ENCODE measurements around the gene FNDC3B. TPM values are rescaled to one million over a fixed set of nuclear protein-coding genes. Genes with fewer than 3 reads are reported as not detected.

The FNDC3B gene
- total and polyA plus RNA-seq, 2 donors (not counting 3 experiments of a cell fraction or from before 2014, with no cell fraction given) = 91.6 to 295 TPM

GRCh38 chr3:172066880-172067796, 27.8 kb downstream of the FNDC3B start:
- BruUV-seq (replicated peaks) = TSS peak; percentile 31
- H3K27ac ChIP-seq (ENCODE audit: insufficient read depth, low read depth, low read length) = peak overlapping the region; percentile 67
- peak overlapping the region in 1 of 3 experiments; percentile 10 for H3K4me3 ChIP-seq (replicated peaks in 1 of 3; ENCODE audit: insufficient read depth in 1 of 3, low read depth in 1 of 3, low read length in 3 of 3)
- dilution Hi-C loops (cut with MboI; ENCODE audit: extremely low pct_ligation_motif_present, low sequenced_read_pairs) = no loop called here
- CTCF ChIA-PET = interaction anchor here (0.8 to 2.6 kb wide), 6 partner anchors 10 to 275 kb away, joined by 3 to 7 read pairs (median 4); partner anchors contain the start of gene FNDC3B
- TF ChIP-seq POLR2A (IDR thresholded peaks at IDR 0.05; ENCODE audit: low read depth, low read length) = peak; percentile 31
- TF ChIP-seq GATA2 (IDR thresholded peaks at IDR 0.05; ENCODE audit: insufficient read depth, insufficient read length, low read depth, low read length) = no peak
- H3K36me3 ChIP-seq (ENCODE audit: control insufficient read depth in 2 of 2, extremely low read depth in 1 of 2, insufficient read depth in 2 of 2, low read length in 2 of 2) = peaks cover 0 to 9% of the 10 kb centered on the region in 2 experiments
- POLR2A ChIA-PET = interaction anchor here (0.6 to 1.4 kb wide), 4 partner anchors 19 to 60 kb away, joined by 3 to 5 read pairs (median 4); partner anchors contain the start of gene FNDC3B
- H3K4me2 ChIP-seq (ENCODE audit: insufficient read depth, low read length) = peak overlapping the region; percentile 60
- H3K9me3 ChIP-seq (replicated peaks; ENCODE audit: control insufficient read depth, insufficient read depth, low read length) = no peaks in the 10 kb centered on the region
- peak overlapping the region; percentile 30 for H3K9ac ChIP-seq (replicated peaks; ENCODE audit: extremely low read depth, insufficient read depth, low read length)
- intact Hi-C loops (cut with micrococcal nuclease) = loop anchor here (2.0 to 10.0 kb wide), 2 partner anchors 74 to 422 kb away; no protein-coding TSS in a partner anchor
- peaks cover 15% of the 10 kb centered on the region for H4K20me1 ChIP-seq (replicated peaks; ENCODE audit: control insufficient read depth, extremely low read depth, insufficient read depth, low read length)
- H3K79me2 ChIP-seq (ENCODE audit: control insufficient read depth, insufficient read depth, low read length) = peaks cover 96% of the 10 kb centered on the region
- FAIRE-seq (no peak), DNase-seq (ENCODE audit: low read depth, low spot score) (no peak)
- H3K27me3 ChIP-seq (ENCODE audit: control insufficient read depth in 2 of 2, insufficient read depth in 2 of 2, low read length in 2 of 2) = no peaks in the 10 kb centered on the region
- no peak overlapping the region for H2AFZ ChIP-seq (ENCODE audit: low read depth, low read length)
- H3K4me1 ChIP-seq (ENCODE audit: control insufficient read depth, extremely low read depth, insufficient read depth, low read length) = peaks cover 50% of the 10 kb centered on the region
- no peaks in the 10 kb centered on the region for H3K9me1 ChIP-seq (replicated peaks; ENCODE audit: control insufficient read depth, extremely low read depth, insufficient read depth, low read length)

- Histone ChIP-seq H3K4me1 (ENCODE audit: control insufficient read depth, extremely low read depth, insufficient read depth, low read length) (peaks cover 45% of the 10 kb centered on the region), H3K4me2 (ENCODE audit: insufficient read depth, low read length) (no peak overlapping the region), H4K20me1 (replicated peaks; ENCODE audit: control insufficient read depth, extremely low read depth, insufficient read depth, low read length) (peaks cover 19% of the 10 kb centered on the region), H3K9ac (replicated peaks; ENCODE audit: extremely low read depth, insufficient read depth, low read length) (no peak overlapping the region), H2AFZ (ENCODE audit: low read depth, low read length) (no peak overlapping the region), H3K27ac (ENCODE audit: insufficient read depth, low read depth, low read length) (no peak overlapping the region), H3K36me3 (ENCODE audit: control insufficient read depth in 2 of 2, extremely low read depth in 1 of 2, insufficient read depth in 2 of 2, low read length in 2 of 2) (peaks cover 3 to 9% of the 10 kb centered on the region in 2 experiments), H3K9me1 (replicated peaks; ENCODE audit: control insufficient read depth, extremely low read depth, insufficient read depth, low read length) (no peaks in the 10 kb centered on the region), H3K4me3 (replicated peaks in 1 of 3; ENCODE audit: insufficient read depth in 1 of 3, low read depth in 1 of 3, low read length in 3 of 3) (no peak overlapping the region), H3K79me2 (ENCODE audit: control insufficient read depth, insufficient read depth, low read length) (peaks cover 96% of the 10 kb centered on the region), H3K27me3 (ENCODE audit: control insufficient read depth in 2 of 2, insufficient read depth in 2 of 2, low read length in 2 of 2) (no peaks in the 10 kb centered on the region), H3K9me3 (replicated peaks; ENCODE audit: control insufficient read depth, insufficient read depth, low read length) (no peaks in the 10 kb centered on the region)
- no TSS peak for BruUV-seq (replicated peaks)
- dilution Hi-C loops (cut with MboI; ENCODE audit: extremely low pct_ligation_motif_present, low sequenced_read_pairs) = no loop called here
- FAIRE-seq (no peak), DNase-seq (ENCODE audit: low read depth, low spot score) (no peak)
- CTCF ChIA-PET = no interaction called here
- POLR2A ChIA-PET = interaction anchor here (1.4 kb wide), 1 partner anchor 29 kb away, joined by 3 read pairs; the partner anchor contains the start of gene FNDC3B
- intact Hi-C loops (cut with micrococcal nuclease) = loop anchor here (2.0 to 10.0 kb wide), 2 partner anchors 73 to 423 kb away; no protein-coding TSS in a partner anchor
- TF ChIP-seq, protein P1, sequence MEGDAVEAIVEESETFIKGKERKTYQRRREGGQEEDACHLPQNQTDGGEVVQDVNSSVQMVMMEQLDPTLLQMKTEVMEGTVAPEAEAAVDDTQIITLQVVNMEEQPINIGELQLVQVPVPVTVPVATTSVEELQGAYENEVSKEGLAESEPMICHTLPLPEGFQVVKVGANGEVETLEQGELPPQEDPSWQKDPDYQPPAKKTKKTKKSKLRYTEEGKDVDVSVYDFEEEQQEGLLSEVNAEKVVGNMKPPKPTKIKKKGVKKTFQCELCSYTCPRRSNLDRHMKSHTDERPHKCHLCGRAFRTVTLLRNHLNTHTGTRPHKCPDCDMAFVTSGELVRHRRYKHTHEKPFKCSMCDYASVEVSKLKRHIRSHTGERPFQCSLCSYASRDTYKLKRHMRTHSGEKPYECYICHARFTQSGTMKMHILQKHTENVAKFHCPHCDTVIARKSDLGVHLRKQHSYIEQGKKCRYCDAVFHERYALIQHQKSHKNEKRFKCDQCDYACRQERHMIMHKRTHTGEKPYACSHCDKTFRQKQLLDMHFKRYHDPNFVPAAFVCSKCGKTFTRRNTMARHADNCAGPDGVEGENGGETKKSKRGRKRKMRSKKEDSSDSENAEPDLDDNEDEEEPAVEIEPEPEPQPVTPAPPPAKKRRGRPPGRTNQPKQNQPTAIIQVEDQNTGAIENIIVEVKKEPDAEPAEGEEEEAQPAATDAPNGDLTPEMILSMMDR (IDR thresholded peaks at IDR 0.05; ENCODE audit: extremely low read depth in 1 of 2, insufficient read depth in 1 of 2, low read depth in 1 of 2, low read length in 2 of 2) = no peak
- TF ChIP-seq JUN (IDR thresholded peaks at IDR 0.05; ENCODE audit: borderline replicate concordance, insufficient read depth, insufficient read length, low read depth) (no peak), POLR2A (IDR thresholded peaks at IDR 0.05; ENCODE audit: low read depth, low read length) (no peak), POLR2AphosphoS5 (IDR thresholded peaks at IDR 0.05; ENCODE audit: insufficient read depth, low read depth, low read length) (no peak), MYC (IDR thresholded peaks at IDR 0.05; ENCODE audit: low read depth, low read length) (no peak), FOS (IDR thresholded peaks at IDR 0.05; ENCODE audit: borderline replicate concordance, insufficient read depth, low read length) (no peak), GATA2 (IDR thresholded peaks at IDR 0.05; ENCODE audit: insufficient read depth, insufficient read length, low read depth, low read length) (no peak), EZH2 (IDR thresholded peaks at IDR 0.05; ENCODE audit: borderline replicate concordance, low read depth, low read length, severe bottlenecking) (no peak)
- TF ChIP-seq, protein P2, sequence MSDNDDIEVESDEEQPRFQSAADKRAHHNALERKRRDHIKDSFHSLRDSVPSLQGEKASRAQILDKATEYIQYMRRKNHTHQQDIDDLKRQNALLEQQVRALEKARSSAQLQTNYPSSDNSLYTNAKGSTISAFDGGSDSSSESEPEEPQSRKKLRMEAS (IDR thresholded peaks at IDR 0.05; ENCODE audit: insufficient read depth, insufficient read length) = no peak
Measured at GRCh38 chr3:172067837-172068440, 28.6 kb downstream of the FNDC3B start.
